GM12864 (cell line): ENCODE data around the gene SH3PXD2A.

Experiments used
- DNase-seq: peaks from one replicate; pipeline ENCODE4 v3.0.0-alpha.2; 2011; ENCODE audit warnings: low read depth
- H3K4me3 ChIP-seq: 2 replicates; pipeline ENCODE4 v1.5.1; 2011; ENCODE audit warnings: mild to moderate bottlenecking, low read depth, low read length, control low read depth
- CTCF ChIP-seq: IDR thresholded peaks from 2 replicates; pipeline ENCODE4 v1.5.1; 2011; ENCODE audit warnings: low read depth, mild to moderate bottlenecking, moderate library complexity, low read length, control low read depth, inconsistent platforms; ENCODE audit errors: missing control alignments

Gene SH3PXD2A

GRCh38 chr10:103806395-103807187, 48.8 kb downstream of the SH3PXD2A start:
- no peak overlapping the region for H3K4me3 ChIP-seq
- DNase-seq: no peak
- no peak for TF ChIP-seq CTCF

- no peak for DNase-seq
- no peak overlapping the region for H3K4me3 ChIP-seq
- no peak for TF ChIP-seq CTCF
These were observed 49.6 kb downstream of the SH3PXD2A start for GRCh38 chr10:103805781-103806180.

GRCh38 chr10:103804871-103805270, 50.5 kb downstream of the SH3PXD2A start:
- no peak for TF ChIP-seq CTCF
- no peak for DNase-seq

GRCh38 chr10:103803941-103804340, 51.4 kb downstream of the SH3PXD2A start:
- no peak overlapping the region for H3K4me3 ChIP-seq
- no peak for DNase-seq
- no peak for TF ChIP-seq CTCF

More at GRCh38 chr10:103804871-103805270, 50.5 kb downstream of the SH3PXD2A start:
- no peak overlapping the region for H3K4me3 ChIP-seq

- DNase-seq: no peak
- no peak for TF ChIP-seq CTCF
- H3K4me3 ChIP-seq: no peak overlapping the region
These were observed 52.6 kb downstream of the SH3PXD2A start for GRCh38 chr10:103802637-103803353.

- TF ChIP-seq CTCF: no peak
- H3K4me3 ChIP-seq: no peak overlapping the region
- DNase-seq: no peak
These were observed 53.3 kb downstream of the SH3PXD2A start for GRCh38 chr10:103802081-103802480.
